Right atrium auricular region (tissue), 2 donors: ENCODE measurements around the gene KLF13. TPM values are rescaled to one million over a fixed set of nuclear protein-coding genes. Genes with fewer than 3 reads are reported as not detected.
A peak's percentile ranks its signal among the peaks of the same experiment; 100 is the strongest.

Source experiments
- DNase-seq: peaks from one replicate; pipeline ENCODE4 v3.0.0-alpha.2; 2019; ENCODE audit warnings: low spot score
- H3K27ac ChIP-seq, 2 donors: fragments of 200-600 bp; sonication (generic); 1 replicate in 1 of 2; 2 replicates in 1 of 2; pipeline ENCODE4 v1.5.1; 2016 to 2019
- H3K27me3 ChIP-seq, 2 donors: fragments of 200-600 bp; sonication (generic); one replicate each; pipeline versions ENCODE4 v1.5.1 to v1.6.0; 2017 to 2019
- H3K36me3 ChIP-seq: fragments of 200-600 bp; sonication (generic); one replicate; pipeline ENCODE4 v1.5.1; 2016
- H3K4me1 ChIP-seq, 2 donors: fragments of 200-600 bp; sonication (generic); one replicate each; pipeline versions ENCODE4 v1.5.1 to v1.6.0; 2017 to 2019
- H3K4me3 ChIP-seq, 2 donors: fragments of 200-600 bp; sonication (generic); 1 replicate in 1 of 2; 2 replicates in 1 of 2; pipeline ENCODE4 v1.5.1; 2017 to 2019; ENCODE audit warnings: mild to moderate bottlenecking in 1 of 2, moderate library complexity in 1 of 2
- H3K9me3 ChIP-seq, 2 donors: fragments of 200-600 bp; sonication (generic); one replicate each; pipeline ENCODE4 v1.5.1; 2019
- CTCF ChIP-seq, 2 donors: fragments of 200-600 bp; sonication (generic); IDR thresholded peaks; one replicate each; pipeline ENCODE4 v1.5.1; 2019; ENCODE audit warnings: antibody characterized with exemption in 2 of 2
- total RNA-seq, 2 donors: library from RNA; depleted of rRNA; stranded (reverse); fragments of >200 nt; gene quantifications; one replicate each; pipeline ENCODE4 v1.1.0, GENCODE V29; 2016

The KLF13 gene
- total RNA-seq, 2 donors from 2014 or later: 52.8 to 54.6 TPM

DNA sequence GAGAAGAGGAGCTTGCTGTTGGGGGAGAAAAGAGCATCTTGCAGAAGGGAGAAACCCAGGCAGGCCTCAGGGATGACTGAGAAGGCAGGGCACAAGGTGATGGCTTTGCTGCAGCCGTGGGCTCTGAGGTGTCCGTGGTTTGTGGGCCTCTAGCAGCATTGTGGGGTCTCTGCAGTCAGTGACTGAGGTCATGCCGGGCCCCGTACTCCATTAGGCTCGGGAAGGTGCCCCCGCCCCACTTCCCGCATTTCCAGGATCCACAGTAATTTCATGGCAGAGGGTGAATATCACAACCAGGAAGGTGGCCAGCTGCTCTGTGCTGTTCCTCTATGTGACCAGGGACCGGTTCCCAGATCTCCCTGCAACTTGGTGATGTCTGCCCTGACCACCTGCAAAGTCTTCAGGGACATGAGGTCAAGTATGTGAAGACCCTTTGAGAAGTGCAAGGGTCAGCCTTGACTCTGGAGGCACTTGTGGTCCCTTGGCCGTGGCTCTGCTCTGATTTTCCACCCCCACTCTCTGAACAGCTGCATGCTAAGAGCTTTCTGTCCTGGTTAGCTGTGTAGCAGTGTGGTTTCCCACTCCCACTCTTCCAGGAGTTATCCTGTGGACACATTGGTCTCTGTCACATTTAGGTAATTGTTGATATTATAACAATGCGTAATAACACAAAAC, 3.6 kb downstream of the KLF13 start:
- peak overlapping the region; percentile 99 to 100 for H3K27ac ChIP-seq
- no peak for TF ChIP-seq CTCF (IDR thresholded peaks at IDR 0.05)
- no peaks in the 10 kb centered on the region for H3K9me3 ChIP-seq
- H3K4me1 ChIP-seq: peaks cover 0 to 71% of the 10 kb centered on the region in 2 donors
- H3K4me3 ChIP-seq: peak overlapping the region in 1 of 2 donors; percentile 91
- H3K36me3 ChIP-seq: no peaks in the 10 kb centered on the region
- DNase-seq: no peak
- H3K27me3 ChIP-seq: no peaks in the 10 kb centered on the region

GRCh38 chr15:31330836-31331235, 4.2 kb downstream of the KLF13 start:
- peaks cover 0 to 74% of the 10 kb centered on the region in 2 donors for H3K4me1 ChIP-seq
- peak overlapping the region; percentile 99 to 100 for H3K27ac ChIP-seq
- no peaks in the 10 kb centered on the region for H3K36me3 ChIP-seq
- no peak for TF ChIP-seq CTCF (IDR thresholded peaks at IDR 0.05)
- H3K27me3 ChIP-seq: no peaks in the 10 kb centered on the region
- H3K9me3 ChIP-seq: no peaks in the 10 kb centered on the region
- no peak overlapping the region for H3K4me3 ChIP-seq
- no peak for DNase-seq

DNA sequence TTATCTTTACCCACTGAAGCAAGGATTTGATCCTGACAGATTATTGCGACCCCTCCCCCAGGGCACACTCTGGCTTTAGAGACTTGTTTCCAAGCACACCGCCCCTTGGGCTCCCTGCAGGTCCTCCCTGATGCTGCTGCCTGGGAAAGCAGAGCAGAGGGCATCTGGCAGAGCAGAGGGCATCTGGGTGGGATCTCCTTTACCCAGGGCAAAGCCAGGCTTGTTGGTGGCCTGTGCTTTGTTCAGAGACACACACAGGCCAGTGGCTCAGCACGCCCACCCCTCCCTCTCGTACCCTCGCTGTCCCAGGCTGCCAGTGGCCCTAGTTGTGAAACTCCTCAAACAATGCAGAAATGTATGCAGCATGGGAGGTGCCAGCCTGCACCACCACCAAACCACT, 4.8 kb downstream of the KLF13 start:
- peak overlapping the region; percentile 99 to 100 for H3K27ac ChIP-seq
- TF ChIP-seq CTCF (IDR thresholded peaks at IDR 0.05): no peak
- no peaks in the 10 kb centered on the region for H3K27me3 ChIP-seq
- no peaks in the 10 kb centered on the region for H3K9me3 ChIP-seq
- no peak overlapping the region for H3K4me3 ChIP-seq
- no peak for DNase-seq
- H3K4me1 ChIP-seq: peaks cover 0 to 80% of the 10 kb centered on the region in 2 donors
- no peaks in the 10 kb centered on the region for H3K36me3 ChIP-seq

DNA sequence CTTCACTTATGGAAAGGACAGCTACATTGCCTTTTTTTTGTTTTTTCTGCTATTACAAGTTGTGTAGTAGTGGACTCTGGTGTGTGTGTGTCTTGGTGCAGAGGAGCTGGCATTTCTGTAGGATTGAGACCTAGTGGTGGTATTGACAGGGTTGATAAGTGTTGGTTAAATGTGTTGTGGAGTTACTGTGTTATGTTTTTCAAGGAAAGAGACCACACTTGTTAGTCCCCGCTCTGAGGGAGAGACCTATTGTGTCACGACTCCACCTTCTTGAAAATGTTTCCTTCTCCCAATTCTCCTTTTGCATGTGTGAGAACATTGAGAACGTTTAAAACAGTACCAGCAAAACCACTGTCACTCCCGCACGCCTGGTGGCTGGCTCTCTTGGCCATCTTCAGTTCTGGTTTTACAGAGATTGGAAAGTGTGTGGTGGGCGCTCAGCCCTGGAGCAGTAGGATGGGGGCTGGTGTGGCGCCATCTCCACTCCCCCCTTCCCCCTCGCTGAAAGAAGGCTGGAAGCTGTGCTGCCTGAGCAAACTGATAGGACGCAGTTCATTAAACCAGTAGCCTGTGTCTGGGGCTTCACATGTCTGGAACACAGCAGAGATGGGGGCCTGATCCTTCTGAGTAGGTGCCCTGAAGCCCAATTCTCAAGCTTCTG, 5.5 kb downstream of the KLF13 start:
- H3K27ac ChIP-seq: peak overlapping the region; percentile 99 to 100
- TF ChIP-seq CTCF (IDR thresholded peaks at IDR 0.05): no peak
- no peak for DNase-seq
- H3K36me3 ChIP-seq: no peaks in the 10 kb centered on the region
- H3K4me3 ChIP-seq: no peak overlapping the region
- no peaks in the 10 kb centered on the region for H3K9me3 ChIP-seq
- H3K27me3 ChIP-seq: no peaks in the 10 kb centered on the region
- peaks cover 0 to 87% of the 10 kb centered on the region in 2 donors for H3K4me1 ChIP-seq

DNA sequence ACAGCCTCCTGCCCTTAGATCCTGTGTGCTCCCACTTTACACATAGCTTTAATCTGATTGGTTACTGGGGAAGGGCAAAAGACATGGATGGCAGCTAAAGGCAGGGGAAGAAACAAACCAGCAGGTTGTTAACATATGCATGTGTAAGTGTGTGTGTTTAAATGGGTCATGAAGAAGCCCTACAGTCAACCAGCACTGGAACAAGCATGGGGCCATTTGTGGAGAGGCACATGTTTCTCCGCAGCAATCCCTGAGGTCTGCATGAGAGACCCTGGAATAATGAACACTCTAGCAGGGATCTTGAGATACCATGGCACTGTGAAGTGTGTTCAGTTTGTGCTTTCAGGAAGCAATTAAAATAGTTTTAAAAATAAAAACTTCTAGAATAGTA, 6.0 kb downstream of the KLF13 start:
- no peaks in the 10 kb centered on the region for H3K9me3 ChIP-seq
- no peaks in the 10 kb centered on the region for H3K36me3 ChIP-seq
- H3K27me3 ChIP-seq: no peaks in the 10 kb centered on the region
- no peak for DNase-seq
- TF ChIP-seq CTCF (IDR thresholded peaks at IDR 0.05): no peak
- H3K27ac ChIP-seq: peak overlapping the region; percentile 99 to 100
- peaks cover 0 to 93% of the 10 kb centered on the region in 2 donors for H3K4me1 ChIP-seq
- no peak overlapping the region for H3K4me3 ChIP-seq
